SU-DHL-6 (cell line): Measurements from ENCODE around the gene RANBP17.

Experiments
- H2AFZ ChIP-seq: fragments of 200-600 bp; sonication (generic); 2 replicates; pipeline ENCODE4 v1.6.1; 2014; ENCODE audit warnings: low read depth, mild to moderate bottlenecking, moderate library complexity, mixed read lengths, antibody characterized with exemption, low read length; ENCODE audit not compliant: severe bottlenecking
- H3F3A ChIP-seq: fragments of 200-600 bp; shearing (Covaris generic); 2 replicates; pipeline ENCODE4 v1.6.0; 2016; ENCODE audit warnings: antibody characterized with exemption, mild to moderate bottlenecking; ENCODE audit not compliant: insufficient read depth
- H3K27ac ChIP-seq: fragments of 200-600 bp; sonication (generic); 2 replicates; pipeline ENCODE4 v1.5.1; 2016; ENCODE audit warnings: low read depth, mild to moderate bottlenecking, low read length, moderate library complexity, mixed read lengths
- H3K27me3 ChIP-seq: fragments of 200-600 bp; sonication (generic), shearing (Covaris generic); 2 replicates; pipeline ENCODE4 v1.6.0; 2014; ENCODE audit warnings: mild to moderate bottlenecking, low read length
- H3K36me3 ChIP-seq: fragments of 200-600 bp; sonication (generic); 2 replicates; pipeline ENCODE4 v1.6.1; 2014; ENCODE audit warnings: mild to moderate bottlenecking, low read length, mixed read lengths
- H3K4me2 ChIP-seq: fragments of 300-600, 200-600 bp; shearing (Covaris generic), sonication (generic); 2 replicates; pipeline ENCODE4 v1.6.0; 2014; ENCODE audit warnings: low read length, low read depth, mild to moderate bottlenecking; ENCODE audit not compliant: poor library complexity, severe bottlenecking
- H3K4me3 ChIP-seq: fragments of 200-600 bp; sonication (generic); 2 replicates; pipeline ENCODE4 v1.5.1; 2014; ENCODE audit warnings: antibody characterized with exemption, low read length, mild to moderate bottlenecking, mixed read lengths; ENCODE audit not compliant: insufficient read depth, poor library complexity, severe bottlenecking
- H3K79me2 ChIP-seq: fragments of 200-600 bp; sonication (generic); 2 replicates; pipeline ENCODE4 v1.6.1; 2014; ENCODE audit warnings: mild to moderate bottlenecking, low read length, moderate library complexity; ENCODE audit not compliant: insufficient read depth
- H3K9ac ChIP-seq: fragments of 200-600 bp; sonication (generic); 2 replicates; pipeline ENCODE4 v1.7.0; 2014; ENCODE audit warnings: mild to moderate bottlenecking, low read length
- H3K9me2 ChIP-seq: fragments of 200-600 bp; sonication (generic); replicated peaks from 2 replicates; pipeline ENCODE4 v1.6.1; 2014; ENCODE audit warnings: low read length; ENCODE audit not compliant: insufficient read depth
- H3K9me3 ChIP-seq: fragments of 200-600 bp; sonication (generic); 2 replicates; pipeline ENCODE4 v1.6.1; 2014; ENCODE audit warnings: low read length, mixed read lengths; ENCODE audit not compliant: insufficient read depth
- H4K20me1 ChIP-seq: fragments of 200-600 bp; sonication (generic); 2 replicates; pipeline ENCODE4 v1.6.1; 2014; ENCODE audit warnings: low read depth, mild to moderate bottlenecking, antibody characterized with exemption, low read length, moderate library complexity, mixed read lengths
- EZH2phosphoT487 ChIP-seq: fragments of 200-600 bp; sonication (generic), shearing (Covaris generic); conservative IDR thresholded peaks from 2 replicates; pipeline ENCODE4 v1.6.1; 2018; ENCODE audit warnings: mild to moderate bottlenecking, antibody characterized with exemption, low read length, moderate library complexity, mixed read lengths
- TF ChIP-seq, protein P1 (sequence below): fragments of 200-600 bp; sonication (generic); IDR thresholded peaks from one replicate; pipeline ENCODE4 v1.5.1; 2017; ENCODE audit warnings: antibody characterized with exemption, mild to moderate bottlenecking, low read length, moderate library complexity; ENCODE audit not compliant: insufficient read depth, poor library complexity, severe bottlenecking

Gene RANBP17

DNA sequence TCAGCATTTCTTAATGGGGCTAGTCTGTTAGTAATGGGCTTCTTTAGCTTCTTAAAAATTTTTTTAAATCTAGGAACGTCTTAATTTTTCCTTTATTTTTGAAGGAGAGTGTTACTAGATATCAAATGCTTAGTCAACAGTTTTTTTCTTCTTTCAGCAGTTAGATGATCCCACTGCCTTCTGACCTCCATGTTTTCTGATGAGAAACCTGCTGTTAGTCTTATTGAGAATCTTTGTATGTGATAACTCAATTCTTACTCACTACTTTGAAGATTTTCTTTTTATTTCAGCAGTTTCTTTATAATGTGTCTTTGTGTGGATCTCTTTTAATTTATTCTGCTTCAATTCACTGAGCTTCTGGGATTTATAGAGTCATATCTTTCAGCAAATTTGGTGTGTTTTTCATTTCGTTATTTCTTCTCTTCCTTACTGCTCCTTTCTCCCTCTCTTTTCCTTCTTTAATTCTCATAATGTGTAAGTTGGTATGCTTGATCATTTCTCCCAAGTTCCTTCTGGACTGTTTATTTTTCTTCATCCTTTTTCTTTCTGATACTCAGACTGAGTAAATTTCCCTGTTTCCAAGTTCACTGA, 205.8 kb downstream of the RANBP17 start:
- no peaks in the 10 kb centered on the region for H3K36me3 ChIP-seq
- H3K27ac ChIP-seq, result no peak overlapping the region
- no peak overlapping the region for H3K4me2 ChIP-seq
- H3K4me3 ChIP-seq, result no peak overlapping the region
- no peaks in the 10 kb centered on the region for H3K9me3 ChIP-seq
- TF ChIP-seq, protein P1, sequence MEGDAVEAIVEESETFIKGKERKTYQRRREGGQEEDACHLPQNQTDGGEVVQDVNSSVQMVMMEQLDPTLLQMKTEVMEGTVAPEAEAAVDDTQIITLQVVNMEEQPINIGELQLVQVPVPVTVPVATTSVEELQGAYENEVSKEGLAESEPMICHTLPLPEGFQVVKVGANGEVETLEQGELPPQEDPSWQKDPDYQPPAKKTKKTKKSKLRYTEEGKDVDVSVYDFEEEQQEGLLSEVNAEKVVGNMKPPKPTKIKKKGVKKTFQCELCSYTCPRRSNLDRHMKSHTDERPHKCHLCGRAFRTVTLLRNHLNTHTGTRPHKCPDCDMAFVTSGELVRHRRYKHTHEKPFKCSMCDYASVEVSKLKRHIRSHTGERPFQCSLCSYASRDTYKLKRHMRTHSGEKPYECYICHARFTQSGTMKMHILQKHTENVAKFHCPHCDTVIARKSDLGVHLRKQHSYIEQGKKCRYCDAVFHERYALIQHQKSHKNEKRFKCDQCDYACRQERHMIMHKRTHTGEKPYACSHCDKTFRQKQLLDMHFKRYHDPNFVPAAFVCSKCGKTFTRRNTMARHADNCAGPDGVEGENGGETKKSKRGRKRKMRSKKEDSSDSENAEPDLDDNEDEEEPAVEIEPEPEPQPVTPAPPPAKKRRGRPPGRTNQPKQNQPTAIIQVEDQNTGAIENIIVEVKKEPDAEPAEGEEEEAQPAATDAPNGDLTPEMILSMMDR, result no peak
- no peak for TF ChIP-seq EZH2phosphoT487
- H3K79me2 ChIP-seq, result no peaks in the 10 kb centered on the region
- H3K9ac ChIP-seq, result no peak overlapping the region
- no peak overlapping the region for H2AFZ ChIP-seq
- H3K27me3 ChIP-seq, result no peaks in the 10 kb centered on the region
- no peaks in the 10 kb centered on the region for H4K20me1 ChIP-seq
- no peaks in the 10 kb centered on the region for H3K9me2 ChIP-seq
- no peaks in the 10 kb centered on the region for H3F3A ChIP-seq

DNA sequence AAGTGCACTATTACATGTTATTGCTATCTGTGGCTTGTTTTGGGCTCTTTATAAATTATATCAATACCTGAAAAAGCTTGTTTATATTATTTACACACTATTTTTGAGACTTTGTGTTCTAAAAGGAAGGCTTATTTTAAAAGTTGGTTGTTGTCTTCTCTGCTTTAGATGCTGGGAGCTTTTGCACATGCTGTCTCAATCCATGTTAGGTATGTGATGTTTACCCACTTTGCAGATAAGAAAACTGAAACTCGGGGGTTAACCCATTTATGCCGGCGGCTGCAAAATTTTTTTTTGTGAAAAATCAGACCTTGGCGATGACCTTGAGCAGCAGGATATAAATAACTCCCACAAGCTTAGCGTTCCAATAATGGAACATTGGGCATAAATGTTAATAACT, 212.9 kb downstream of the RANBP17 start:
- no peak for TF ChIP-seq EZH2phosphoT487
- TF ChIP-seq, protein P1, result no peak
- Histone ChIP-seq H3K36me3 (no peaks in the 10 kb centered on the region), H3K27me3 (no peaks in the 10 kb centered on the region), H3K4me3 (no peak overlapping the region), H3K4me2 (no peak overlapping the region), H3K9me2 (no peaks in the 10 kb centered on the region), H3K9me3 (no peaks in the 10 kb centered on the region), H2AFZ (no peak overlapping the region), H4K20me1 (no peaks in the 10 kb centered on the region), H3K27ac (no peak overlapping the region), H3K9ac (no peak overlapping the region), H3F3A (no peaks in the 10 kb centered on the region), H3K79me2 (no peaks in the 10 kb centered on the region)

DNA sequence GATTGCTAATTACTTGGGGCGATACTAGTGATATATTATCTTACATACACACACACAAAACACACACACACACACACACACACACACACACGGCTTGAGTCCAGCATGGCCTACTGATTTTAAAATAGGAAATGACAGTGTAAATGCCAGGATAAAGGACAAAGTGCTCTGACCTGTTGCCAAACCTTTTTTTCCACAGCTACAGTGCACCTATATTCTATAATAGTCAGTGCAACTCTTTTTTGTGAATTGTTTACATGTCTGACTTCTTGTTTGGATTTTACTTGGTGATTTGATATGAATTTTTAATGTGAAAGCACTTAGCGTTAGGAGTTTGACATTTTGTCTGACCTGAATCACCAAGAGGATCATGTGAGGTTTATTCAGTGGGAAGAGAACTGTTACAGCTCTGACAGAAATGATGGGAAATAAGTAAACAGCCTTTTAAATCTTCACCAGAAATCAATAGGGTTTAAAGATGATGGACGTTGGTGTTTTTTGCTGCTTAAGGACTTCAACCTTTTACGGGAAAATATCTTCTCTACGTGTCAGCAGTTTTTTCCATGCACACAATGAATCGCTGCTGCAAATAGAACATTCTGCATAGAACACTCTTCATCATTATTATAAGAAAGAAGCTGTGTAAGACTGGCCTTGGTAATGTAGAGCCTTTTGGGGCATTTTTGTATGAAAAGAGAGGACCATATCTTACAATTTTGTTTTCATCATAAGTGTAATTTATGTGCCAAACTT, 218.5 kb downstream of the RANBP17 start:
- no peak overlapping the region for H3K9ac ChIP-seq
- H3K36me3 ChIP-seq, result no peaks in the 10 kb centered on the region
- no peaks in the 10 kb centered on the region for H3K9me2 ChIP-seq
- H4K20me1 ChIP-seq, result no peaks in the 10 kb centered on the region
- no peaks in the 10 kb centered on the region for H3K9me3 ChIP-seq
- no peaks in the 10 kb centered on the region for H3F3A ChIP-seq
- H3K79me2 ChIP-seq, result no peaks in the 10 kb centered on the region
- H3K4me3 ChIP-seq, result no peak overlapping the region
- H2AFZ ChIP-seq, result no peak overlapping the region
- no peak for TF ChIP-seq EZH2phosphoT487
- TF ChIP-seq, protein P1, result no peak
- H3K27me3 ChIP-seq, result no peaks in the 10 kb centered on the region
- no peak overlapping the region for H3K27ac ChIP-seq
- no peak overlapping the region for H3K4me2 ChIP-seq
